Mucosa of rectum (tissue), 2 donors: ENCODE measurements around the gene ESR1.

Experiments
- H3K27ac ChIP-seq, 2 donors: one replicate each; pipeline ENCODE4 v1.7.0; 2013; ENCODE audit warnings: inconsistent platforms in 2 of 2, low read depth in 2 of 2, low read length in 2 of 2
- H3K27me3 ChIP-seq, 2 donors: one replicate each; pipeline ENCODE4 v1.7.0; 2013; ENCODE audit warnings: low read length in 2 of 2; ENCODE audit not compliant: control insufficient read depth in 2 of 2, insufficient read depth in 2 of 2
- H3K36me3 ChIP-seq, 2 donors: one replicate each; pipeline ENCODE4 v1.7.0; 2013; ENCODE audit warnings: low read length in 2 of 2; ENCODE audit not compliant: control insufficient read depth in 2 of 2, insufficient read depth in 2 of 2
- H3K4me1 ChIP-seq, 2 donors: one replicate each; pipeline ENCODE4 v1.7.0; 2013; ENCODE audit warnings: low read length in 2 of 2, mild to moderate bottlenecking in 1 of 2; ENCODE audit not compliant: control insufficient read depth in 2 of 2, insufficient read depth in 2 of 2
- H3K4me3 ChIP-seq, 2 donors: one replicate each; pipeline ENCODE4 v1.7.0; 2013; ENCODE audit warnings: low read length in 2 of 2
- H3K9ac ChIP-seq, 2 donors: one replicate each; pipeline ENCODE4 v1.7.0; 2013; ENCODE audit warnings: low read length in 2 of 2, low read depth in 1 of 2, mild to moderate bottlenecking in 1 of 2
- H3K9me3 ChIP-seq, 2 donors: one replicate each; pipeline ENCODE4 v1.7.0; 2013; ENCODE audit warnings: low read length in 2 of 2; ENCODE audit not compliant: control insufficient read depth in 2 of 2
- donor health status: healthy.
- donor health status: Normal muscosa, but diverticular disease.

The ESR1 gene

DNA sequence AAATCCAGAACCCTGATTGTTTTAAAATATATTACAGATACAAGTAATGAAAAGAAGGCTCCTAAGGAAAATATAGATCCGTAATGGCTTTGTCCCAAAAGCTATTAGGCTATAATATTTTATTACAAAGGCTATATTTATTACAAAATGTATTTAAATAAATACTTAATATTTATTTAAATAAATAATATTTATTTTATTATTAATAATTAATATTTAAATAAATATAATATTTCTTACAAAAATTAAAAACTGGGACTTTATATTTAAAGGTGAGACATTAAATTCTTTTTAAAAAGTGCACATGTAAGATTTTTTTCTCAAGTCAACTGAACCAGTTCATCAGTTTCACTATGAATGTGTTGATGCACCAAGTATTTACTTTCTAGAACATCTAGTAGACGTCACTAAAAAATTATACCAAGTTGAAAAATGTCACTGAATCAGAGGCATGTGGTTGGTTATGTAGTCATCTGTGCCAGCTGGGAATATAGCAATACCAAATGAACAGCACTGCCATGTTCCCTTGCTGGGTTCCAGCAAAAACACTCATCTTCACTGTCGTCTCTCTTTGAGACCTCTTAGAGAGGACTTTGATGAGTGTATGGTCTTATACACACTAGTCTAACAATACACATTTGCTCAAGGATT lies 278.9 kb downstream of the ESR1 start:
- no peak overlapping the region for H3K4me3 ChIP-seq
- H3K27me3 ChIP-seq = no peaks in the 10 kb centered on the region
- H3K27ac ChIP-seq = no peak overlapping the region
- H3K36me3 ChIP-seq = no peaks in the 10 kb centered on the region
- no peak overlapping the region for H3K9ac ChIP-seq
- no peaks in the 10 kb centered on the region for H3K9me3 ChIP-seq
- H3K4me1 ChIP-seq = no peaks in the 10 kb centered on the region

DNA sequence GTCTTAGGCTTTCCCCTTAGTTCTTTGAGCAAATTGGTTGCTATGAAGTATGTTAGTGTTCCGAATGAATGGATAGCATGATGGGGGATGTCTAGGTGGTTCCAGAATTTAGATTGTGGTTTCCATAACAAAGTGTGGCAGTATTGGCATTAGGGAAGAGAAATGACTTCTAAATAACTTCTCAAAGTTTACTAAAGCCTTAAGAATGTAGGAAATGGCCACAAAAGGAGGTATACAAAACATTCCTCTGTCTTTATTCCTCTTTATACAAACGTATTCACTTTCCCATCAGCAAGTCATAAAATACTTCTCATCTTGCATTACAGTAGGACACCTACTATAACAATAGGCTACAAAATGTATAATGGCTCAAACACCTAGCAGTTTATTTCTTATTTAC lies 279.6 kb downstream of the ESR1 start:
- H3K9me3 ChIP-seq = no peaks in the 10 kb centered on the region
- no peak overlapping the region for H3K27ac ChIP-seq
- H3K4me3 ChIP-seq = no peak overlapping the region
- no peak overlapping the region for H3K9ac ChIP-seq
- no peaks in the 10 kb centered on the region for H3K36me3 ChIP-seq
- no peaks in the 10 kb centered on the region for H3K4me1 ChIP-seq
- no peaks in the 10 kb centered on the region for H3K27me3 ChIP-seq

DNA sequence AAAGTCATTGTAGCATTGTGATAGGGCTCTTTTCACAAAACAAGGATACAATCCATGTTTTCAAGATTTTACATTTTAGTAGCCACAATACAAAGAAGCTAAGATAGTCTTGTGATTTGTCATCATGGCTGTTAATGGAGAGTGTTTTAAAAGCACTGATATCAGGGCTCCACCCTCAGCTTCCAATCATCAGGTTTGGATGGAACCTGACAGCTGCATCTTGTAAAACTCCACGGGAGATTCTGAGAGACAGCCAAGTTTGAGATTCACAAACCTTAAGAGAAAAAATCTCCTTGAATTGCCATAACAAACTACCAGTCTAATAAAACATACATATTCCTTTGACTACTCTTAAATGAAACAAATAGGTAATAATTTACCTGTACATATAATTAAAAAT lies 280.2 kb downstream of the ESR1 start:
- Histone ChIP-seq H3K9me3 (no peaks in the 10 kb centered on the region), H3K36me3 (no peaks in the 10 kb centered on the region), H3K27ac (no peak overlapping the region), H3K27me3 (no peaks in the 10 kb centered on the region), H3K9ac (no peak overlapping the region), H3K4me3 (no peak overlapping the region), H3K4me1 (no peaks in the 10 kb centered on the region)

DNA sequence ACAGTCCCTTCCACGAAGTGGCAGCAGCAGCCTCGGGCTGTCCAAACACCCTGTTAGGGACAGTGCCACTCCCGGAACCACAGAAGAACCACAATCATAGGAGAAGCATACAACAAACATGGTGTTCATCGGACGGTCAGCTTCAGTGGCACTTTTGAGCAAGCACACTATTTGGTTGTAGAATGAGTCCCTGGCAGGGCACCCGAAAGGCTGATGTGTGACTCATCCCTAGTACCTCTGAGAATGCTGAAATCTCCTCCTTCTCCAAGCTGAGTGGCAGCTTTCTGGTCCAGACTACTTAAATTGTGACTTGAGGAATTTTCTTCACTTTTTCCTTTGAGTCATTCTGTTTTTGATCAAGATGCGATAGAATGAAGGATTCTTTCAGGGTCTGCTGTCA lies 282.5 kb downstream of the ESR1 start:
- no peaks in the 10 kb centered on the region for H3K9me3 ChIP-seq
- H3K4me1 ChIP-seq = no peaks in the 10 kb centered on the region
- no peaks in the 10 kb centered on the region for H3K36me3 ChIP-seq
- no peaks in the 10 kb centered on the region for H3K27me3 ChIP-seq
- no peak overlapping the region for H3K4me3 ChIP-seq
- no peak overlapping the region for H3K9ac ChIP-seq
- no peak overlapping the region for H3K27ac ChIP-seq

DNA sequence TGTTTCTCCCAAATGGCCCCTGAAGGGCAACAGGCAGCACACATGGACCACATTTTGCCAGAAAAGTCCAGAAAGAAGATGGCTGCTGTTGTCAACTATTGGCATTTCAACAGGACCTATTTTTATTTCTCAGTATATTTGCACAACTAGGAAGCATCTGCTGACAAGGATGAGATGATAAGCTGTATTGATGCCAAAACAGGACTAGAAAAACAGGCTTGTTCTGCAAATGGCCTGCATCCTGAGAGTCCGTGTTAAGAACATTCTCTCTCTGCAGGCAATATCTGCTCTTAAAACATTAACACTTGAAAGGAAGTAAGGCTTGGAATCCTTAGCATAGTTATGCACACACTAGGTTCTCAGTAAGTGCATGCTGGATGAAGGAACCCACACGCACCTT lies 283.7 kb downstream of the ESR1 start:
- no peaks in the 10 kb centered on the region for H3K36me3 ChIP-seq
- no peak overlapping the region for H3K4me3 ChIP-seq
- H3K9ac ChIP-seq = no peak overlapping the region
- H3K9me3 ChIP-seq = no peaks in the 10 kb centered on the region
- no peaks in the 10 kb centered on the region for H3K27me3 ChIP-seq
- H3K27ac ChIP-seq = no peak overlapping the region
- H3K4me1 ChIP-seq = no peaks in the 10 kb centered on the region

DNA sequence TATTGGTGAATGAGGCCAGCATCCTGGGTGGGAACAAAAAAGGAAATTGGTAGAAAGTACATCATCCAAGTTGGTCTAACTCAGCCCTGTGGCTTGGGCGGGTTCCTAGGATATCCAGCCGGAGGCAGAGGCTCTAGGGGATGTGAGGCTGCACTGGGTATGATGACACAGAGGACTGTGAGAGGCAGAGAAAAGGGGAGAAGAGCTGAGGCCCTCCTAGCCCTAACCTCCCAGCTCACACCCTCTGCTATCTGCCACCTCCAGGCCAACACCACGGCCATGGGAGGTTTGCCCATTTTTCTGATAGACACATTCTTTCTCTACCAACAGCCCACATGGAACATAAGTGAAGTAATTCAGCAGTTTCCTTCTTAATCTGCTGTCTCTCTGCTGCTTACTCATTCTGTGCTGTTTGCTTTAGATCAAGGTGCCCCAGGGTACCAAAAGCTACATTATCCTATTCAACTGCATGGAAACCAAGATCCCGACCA lies 284.4 kb downstream of the ESR1 start:
- no peaks in the 10 kb centered on the region for H3K9me3 ChIP-seq
- no peaks in the 10 kb centered on the region for H3K27me3 ChIP-seq
- no peak overlapping the region for H3K4me3 ChIP-seq
- H3K4me1 ChIP-seq = no peaks in the 10 kb centered on the region
- H3K9ac ChIP-seq = no peak overlapping the region
- no peaks in the 10 kb centered on the region for H3K36me3 ChIP-seq
- H3K27ac ChIP-seq = no peak overlapping the region

DNA sequence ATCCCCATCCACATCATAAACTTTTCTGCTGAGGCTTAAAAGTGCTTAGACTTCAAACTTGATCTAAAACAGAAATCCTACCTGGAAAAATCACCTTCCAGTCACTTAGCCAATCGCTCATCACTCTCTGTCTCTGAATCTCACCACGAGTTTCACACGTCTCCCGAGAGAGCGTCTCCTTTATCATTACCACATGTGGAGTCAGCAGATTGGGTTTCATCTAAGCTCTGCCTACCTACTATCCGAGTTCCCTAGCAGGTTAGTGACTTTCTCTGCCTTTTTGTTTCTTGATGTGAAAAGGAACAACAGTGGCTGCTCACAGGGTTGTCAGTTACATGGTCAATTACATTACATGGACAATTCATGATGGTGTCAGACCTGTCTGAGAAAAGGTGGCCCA lies 286.2 kb downstream of the ESR1 start:
- Histone ChIP-seq H3K27ac (no peak overlapping the region), H3K9ac (no peak overlapping the region), H3K9me3 (no peaks in the 10 kb centered on the region), H3K27me3 (no peaks in the 10 kb centered on the region), H3K4me1 (no peaks in the 10 kb centered on the region), H3K36me3 (no peaks in the 10 kb centered on the region), H3K4me3 (no peak overlapping the region)

DNA sequence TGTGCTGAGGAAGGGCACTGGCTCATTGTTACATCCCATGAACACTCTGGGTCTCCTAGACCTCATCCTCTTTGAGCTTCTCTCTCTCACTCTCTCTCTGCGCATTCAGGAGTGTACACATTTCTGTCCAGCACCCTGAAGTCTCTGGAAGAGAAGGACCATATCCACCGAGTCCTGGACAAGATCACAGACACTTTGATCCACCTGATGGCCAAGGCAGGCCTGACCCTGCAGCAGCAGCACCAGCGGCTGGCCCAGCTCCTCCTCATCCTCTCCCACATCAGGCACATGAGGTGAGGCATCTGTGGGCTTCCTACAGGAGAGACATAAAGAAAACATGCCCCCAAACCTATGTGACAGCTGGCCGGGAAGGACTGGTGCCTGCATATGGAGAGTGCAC lies 286.8 kb downstream of the ESR1 start:
- H3K4me3 ChIP-seq = no peak overlapping the region
- no peaks in the 10 kb centered on the region for H3K4me1 ChIP-seq
- no peaks in the 10 kb centered on the region for H3K27me3 ChIP-seq
- H3K36me3 ChIP-seq = no peaks in the 10 kb centered on the region
- no peak overlapping the region for H3K27ac ChIP-seq
- no peak overlapping the region for H3K9ac ChIP-seq
- no peaks in the 10 kb centered on the region for H3K9me3 ChIP-seq

DNA sequence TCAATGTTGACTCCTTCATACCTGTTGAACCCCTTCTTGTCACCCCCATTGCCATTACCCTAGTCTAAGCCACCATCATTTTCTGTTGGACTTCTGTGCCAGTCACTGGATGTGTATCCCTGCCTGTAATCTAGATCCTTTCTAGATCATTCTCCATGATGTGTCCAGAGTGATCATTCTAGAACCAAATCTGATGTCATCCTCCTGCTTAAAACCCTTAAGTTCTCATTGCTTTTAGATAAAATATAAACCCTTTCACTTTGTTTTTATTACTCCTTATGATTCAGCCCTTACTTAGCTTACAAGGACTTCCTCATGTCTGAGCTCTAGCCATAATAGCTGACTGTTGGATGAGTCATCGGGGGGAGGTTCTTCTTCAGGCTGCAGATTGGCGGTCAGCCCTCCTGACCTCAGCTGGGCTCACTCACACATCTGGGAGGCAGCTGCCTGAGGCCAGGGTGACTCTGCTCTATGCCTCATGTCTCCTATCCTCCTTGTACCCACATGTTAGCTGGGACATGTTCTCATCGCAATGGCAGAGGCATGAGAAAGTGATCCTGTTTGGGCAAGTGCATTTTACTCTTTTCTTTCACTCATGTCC lies 287.6 kb downstream of the ESR1 start:
- Histone ChIP-seq H3K36me3 (no peaks in the 10 kb centered on the region), H3K27me3 (no peaks in the 10 kb centered on the region), H3K4me3 (no peak overlapping the region), H3K9ac (no peak overlapping the region), H3K4me1 (no peaks in the 10 kb centered on the region), H3K27ac (no peak overlapping the region), H3K9me3 (no peaks in the 10 kb centered on the region)

DNA sequence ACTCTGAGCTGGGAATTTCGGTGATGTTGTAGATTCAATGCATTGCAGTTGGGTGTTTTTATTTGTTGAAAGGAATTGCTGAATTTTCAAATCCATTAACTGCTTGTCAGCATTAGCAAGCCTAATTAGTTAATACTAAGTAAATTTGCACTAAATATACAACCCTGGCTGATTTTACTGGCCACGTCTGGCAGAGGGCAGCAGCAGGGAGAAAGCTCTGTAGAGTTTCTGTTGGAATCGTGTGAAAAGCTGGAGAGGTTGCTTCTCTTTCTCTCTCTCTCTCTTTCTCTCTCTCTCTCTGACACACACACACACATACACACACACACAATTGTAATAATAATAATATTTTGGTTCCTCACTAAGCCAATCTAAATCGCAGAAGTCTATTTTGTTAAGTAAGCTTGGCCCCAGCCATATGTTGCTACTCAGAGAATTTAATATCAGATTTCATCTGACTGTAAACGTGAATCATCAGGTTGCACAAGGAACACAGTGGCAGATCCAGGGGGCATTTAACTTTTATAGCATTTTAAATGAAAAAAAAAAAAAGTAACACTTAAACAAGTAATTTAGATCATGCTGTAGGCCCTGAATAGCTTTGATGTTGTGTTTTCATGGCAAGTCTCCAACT lies 289.5 kb downstream of the ESR1 start:
- H3K9ac ChIP-seq = no peak overlapping the region
- H3K36me3 ChIP-seq = no peaks in the 10 kb centered on the region
- no peak overlapping the region for H3K4me3 ChIP-seq
- H3K27ac ChIP-seq = no peak overlapping the region
- no peaks in the 10 kb centered on the region for H3K4me1 ChIP-seq
- no peaks in the 10 kb centered on the region for H3K27me3 ChIP-seq
- H3K9me3 ChIP-seq = no peaks in the 10 kb centered on the region
